HepG2 (cell line): ENCODE measurements around the gene NXN. TPM values are rescaled to one million over a fixed set of nuclear protein-coding genes. Genes with fewer than 3 reads are reported as not detected.
A peak's percentile ranks its signal among the peaks of the same experiment; 100 is the strongest.

Source experiments
- ATAC-seq: fragments of 200-7000 bp; cut with Tn5 transposase; 3 replicates; pipeline ENCODE4 v1.9.1; 2020; ENCODE audit warnings: mild to moderate bottlenecking, moderate library complexity
- BruUV-seq: library from RNA; stranded (reverse); fragments of 400-500 nt; replicated peaks from 2 replicates; lab custom pipeline; 2021; lab: Mats Ljungman, UMichigan
- CTCF ChIA-PET: fragments of 300-600 bp; formaldehyde crosslinking; extraction: SDS; loops from one replicate; lab custom pipeline; 2021; ENCODE audit warnings: low total read pairs, inconsistent platforms, low intra/inter-chr PET ratio; lab: Yijun Ruan, JAX
- POLR2A ChIA-PET: fragments of 350-600 bp; sonication (Branson Sonifier 250); formaldehyde crosslinking; loops from one replicate; lab custom pipeline; 2020; ENCODE audit warnings: antibody characterized with exemption, inconsistent platforms; lab: Yijun Ruan, JAX
- DNase-seq: peaks from one replicate; pipeline ENCODE4 v3.0.0-alpha.2; 2015; ENCODE audit warnings: low spot score
- FAIRE-seq: peaks from 3 replicates; lab custom pipeline; 2011; peaks lifted over from hg19 to GRCh38; lab: Jason Lieb, UNC
- H2AFZ ChIP-seq: one replicate; pipeline ENCODE4 v1.6.1; 2011; ENCODE audit warnings: low read length, inconsistent platforms
- H3K27ac ChIP-seq: fragments of 300-600 bp; 3 replicates; pipeline ENCODE4 v1.8.0; 2011; ENCODE audit warnings: mixed run types, mild to moderate bottlenecking, mixed read lengths, low read length, inconsistent platforms; ENCODE audit not compliant: insufficient read depth; ENCODE audit errors: extremely low read length
- H3K27me3 ChIP-seq, 2 experiments: fragments of 200-600 bp in 1 of 2; 2 replicates in 1 of 2; 3 replicates in 1 of 2; pipeline versions ENCODE4 v1.6.0 to v1.8.0; 2011; ENCODE audit warnings: low read length in 2 of 2, mild to moderate bottlenecking in 2 of 2, moderate library complexity in 2 of 2, inconsistent platforms in 1 of 2; ENCODE audit not compliant: insufficient read depth in 2 of 2, control insufficient read depth in 1 of 2
- H3K36me3 ChIP-seq, 2 experiments: fragments of 200-600 bp in 1 of 2; replicated peaks in 1 of 2; 2 replicates in 1 of 2; 3 replicates in 1 of 2; pipeline versions ENCODE4 v1.5.1 to v1.8.0; 2011; ENCODE audit warnings: low read length in 2 of 2, inconsistent platforms in 1 of 2; ENCODE audit not compliant: insufficient read depth in 2 of 2, control insufficient read depth in 1 of 2
- H3K4me1 ChIP-seq: 2 replicates; pipeline ENCODE4 v1.5.1; 2012; ENCODE audit warnings: low read length, inconsistent platforms; ENCODE audit not compliant: insufficient read depth
- H3K4me2 ChIP-seq: 2 replicates; pipeline ENCODE4 v1.6.0; 2011; ENCODE audit warnings: low read depth, low read length, inconsistent platforms
- H3K4me3 ChIP-seq, 3 experiments: fragments of 200-600 bp in 1 of 3; sonication (generic), shearing (Covaris generic) in 1 of 3; replicated peaks in 1 of 3; 2 replicates each; pipeline ENCODE4 v1.5.1; 2011 to 2016; ENCODE audit warnings: low read length in 3 of 3, inconsistent platforms in 2 of 3, low read depth in 2 of 3, mild to moderate bottlenecking in 2 of 3, control low read depth in 1 of 3, mixed read lengths in 1 of 3; ENCODE audit not compliant: insufficient read depth in 1 of 3
- H3K79me2 ChIP-seq: one replicate; pipeline ENCODE4 v1.6.1; 2011; ENCODE audit warnings: low read length, inconsistent platforms; ENCODE audit not compliant: insufficient read depth
- H3K9ac ChIP-seq: 2 replicates; pipeline ENCODE4 v1.6.0; 2011; ENCODE audit warnings: mild to moderate bottlenecking, low read depth, low read length, inconsistent platforms; ENCODE audit not compliant: insufficient read depth
- H3K9me3 ChIP-seq: 2 replicates; pipeline ENCODE4 v1.5.1; 2012; ENCODE audit warnings: mild to moderate bottlenecking, low read length
- H4K20me1 ChIP-seq: 2 replicates; pipeline ENCODE4 v1.6.0; 2011; ENCODE audit warnings: inconsistent platforms, mild to moderate bottlenecking, low read length, moderate library complexity; ENCODE audit not compliant: insufficient read depth
- ATF7-NPFF ChIP-seq: sonication (generic); formaldehyde crosslinking; IDR thresholded peaks from 2 replicates; pipeline ENCODE4 v1.8.1; 2023; ENCODE audit warnings: mild to moderate bottlenecking, low read depth, missing genetic modification reagents, moderate library complexity
- JUND ChIP-seq: sonication (generic); formaldehyde crosslinking; IDR thresholded peaks from 2 replicates; pipeline ENCODE4 v1.8.0; 2022; ENCODE audit warnings: mild to moderate bottlenecking, missing genetic modification reagents
- NR2F6 ChIP-seq, 2 experiments: IDR thresholded peaks; 2 replicates each; pipeline ENCODE4 v1.6.1; 2016; ENCODE audit warnings: antibody characterized with exemption in 1 of 2, mild to moderate bottlenecking in 1 of 2
- PAF1 ChIP-seq: IDR thresholded peaks from 2 replicates; pipeline ENCODE4 v1.6.1; 2016; ENCODE audit warnings: missing genetic modification reagents, missing compliant biosample characterization
- SCMH1 ChIP-seq: sonication (generic); formaldehyde crosslinking; IDR thresholded peaks from 2 replicates; pipeline ENCODE4 v1.9.0; 2021; ENCODE audit warnings: missing genetic modification reagents, mild to moderate bottlenecking, borderline replicate concordance
- SKI ChIP-seq: fragments of 450-650 bp; IDR thresholded peaks from one replicate; pipeline ENCODE4 v1.6.1; 2018; ENCODE audit warnings: mild to moderate bottlenecking; ENCODE audit not compliant: partially characterized antibody
- SOX5 ChIP-seq: IDR thresholded peaks from 2 replicates; pipeline ENCODE4 v1.6.1; 2016; ENCODE audit warnings: borderline replicate concordance
- TAF1 ChIP-seq: sonication (generic); formaldehyde crosslinking; IDR thresholded peaks from 2 replicates; pipeline ENCODE4 v1.4.0; 2020; ENCODE audit warnings: missing genetic modification reagents
- TP53 ChIP-seq: sonication (generic); formaldehyde crosslinking; conservative IDR thresholded peaks from 2 replicates; pipeline ENCODE4 v1.4.0; 2020; ENCODE audit warnings: missing genetic modification reagents
- ZC3H4 ChIP-seq: sonication (generic); formaldehyde crosslinking; IDR thresholded peaks from 2 replicates; pipeline ENCODE4 v1.4.0; 2020; ENCODE audit warnings: missing genetic modification reagents, borderline replicate concordance
- ZKSCAN1 ChIP-seq: fragments of 150-350 bp; IDR thresholded peaks from 2 replicates; pipeline ENCODE4 v1.6.1; 2014; ENCODE audit warnings: low read length
- ZNF24 ChIP-seq: fragments of 450-650 bp; IDR thresholded peaks from 2 replicates; pipeline ENCODE4 v1.6.1; 2017; ENCODE audit warnings: antibody characterized with exemption, mild to moderate bottlenecking
- ZNF274 ChIP-seq: sonication (generic); formaldehyde crosslinking; IDR thresholded peaks from 2 replicates; pipeline ENCODE4 v1.5.1; 2020; ENCODE audit warnings: mild to moderate bottlenecking, missing genetic modification reagents
- ZNF577 ChIP-seq: sonication (generic); formaldehyde crosslinking; IDR thresholded peaks from 2 replicates; pipeline ENCODE4 v1.4.0; 2020; ENCODE audit warnings: mild to moderate bottlenecking, low read depth, missing genetic modification reagents, borderline replicate concordance
- ZNF768 ChIP-seq: sonication (generic); formaldehyde crosslinking; IDR thresholded peaks from 2 replicates; pipeline ENCODE4 v1.4.0; 2020; ENCODE audit warnings: missing genetic modification reagents
- ZNF883 ChIP-seq: sonication (generic); formaldehyde crosslinking; IDR thresholded peaks from 2 replicates; pipeline ENCODE4 v1.5.1; 2020; ENCODE audit warnings: mild to moderate bottlenecking, missing genetic modification reagents; ENCODE audit errors: not compliant biosample characterization
- ZSCAN25 ChIP-seq: sonication (generic); formaldehyde crosslinking; IDR thresholded peaks from 2 replicates; pipeline ENCODE4 v1.8.0; 2022; ENCODE audit warnings: mild to moderate bottlenecking, missing genetic modification reagents
- WGBS: methylation state at CpG from one replicate; pipeline ENCODE4 v1.1.6; 2017; ENCODE audit warnings: low lambda C conversion rate; 5-methylcytosine and 5-hydroxymethylcytosine counted together
- in situ Hi-C: cut with HindIII; loops from 2 replicates; pipeline ENCODE4 v1.10.0; 2017; ENCODE audit warnings: low pct_unique_long_range_greater_than_20kb; ENCODE audit not compliant: extremely low pct_ligation_motif_present
- intact Hi-C: fragments of 100-400 bp; cut with micrococcal nuclease; formaldehyde crosslinking; loops from one replicate; pipeline ENCODE4 v1.10.0; 2022; ENCODE audit not compliant: unreplicated experiment
- polyA plus RNA-seq, 8 experiments: library from polyadenylated mRNA; depleted of rRNA in 3 of 8; stranded (reverse) in 7 of 8; unstranded in 1 of 8; fragments of >200 nt; fragmentation: Illumina TruSeq in 4 of 8; extraction: Trizol in 4 of 8; gene quantifications; 2 replicates each; pipeline versions ENCODE4 v1.2.1 to v1.2.3, GENCODE V29; 2011 to 2016; ENCODE audit warnings: low read depth in 4 of 8, missing spikeins in 1 of 8, mixed read lengths in 1 of 8; ENCODE audit not compliant: insufficient read depth in 1 of 8
- total RNA-seq, 5 experiments: library from RNA; depleted of rRNA; stranded (reverse); fragments of >200 nt; fragmentation: Illumina TruSeq; extraction: Trizol; gene quantifications; 2 replicates each; pipeline ENCODE4 v1.2.3, GENCODE V29; 2016; ENCODE audit warnings: low read depth in 1 of 5

The NXN gene
- total and polyA plus RNA-seq, 2 of the 13 experiments (the other 11 are each of a cell fraction or from before 2014, with no cell fraction given): 22.2 to 24.3 TPM

DNA sequence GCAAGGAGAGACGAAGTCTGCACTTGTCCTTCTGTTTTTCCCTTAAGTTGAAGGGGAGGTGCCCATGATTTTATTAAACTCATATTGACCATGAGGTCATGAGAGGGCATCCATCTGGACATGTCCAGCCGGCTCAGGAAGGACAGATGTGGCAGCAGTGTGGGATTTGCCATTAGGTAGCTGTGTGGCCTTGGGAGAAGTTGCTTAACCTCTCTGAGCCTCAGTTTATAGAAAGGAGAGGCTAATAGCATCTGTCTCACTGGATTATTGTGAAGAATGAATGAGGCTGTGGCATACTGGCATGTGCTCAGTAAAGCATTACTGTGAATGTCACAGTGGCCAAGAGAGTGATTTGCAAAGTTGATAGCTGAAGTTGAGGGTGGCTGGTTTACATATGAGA, 18.5 kb upstream of the NXN start:
- peak overlapping the region; percentile 96; the same call in 1 of the 2 replicates for H3K9ac ChIP-seq
- peak overlapping the region; percentile 89 to 100 (median 98) for H3K4me3 ChIP-seq
- CTCF ChIA-PET: no interaction called here

DNA sequence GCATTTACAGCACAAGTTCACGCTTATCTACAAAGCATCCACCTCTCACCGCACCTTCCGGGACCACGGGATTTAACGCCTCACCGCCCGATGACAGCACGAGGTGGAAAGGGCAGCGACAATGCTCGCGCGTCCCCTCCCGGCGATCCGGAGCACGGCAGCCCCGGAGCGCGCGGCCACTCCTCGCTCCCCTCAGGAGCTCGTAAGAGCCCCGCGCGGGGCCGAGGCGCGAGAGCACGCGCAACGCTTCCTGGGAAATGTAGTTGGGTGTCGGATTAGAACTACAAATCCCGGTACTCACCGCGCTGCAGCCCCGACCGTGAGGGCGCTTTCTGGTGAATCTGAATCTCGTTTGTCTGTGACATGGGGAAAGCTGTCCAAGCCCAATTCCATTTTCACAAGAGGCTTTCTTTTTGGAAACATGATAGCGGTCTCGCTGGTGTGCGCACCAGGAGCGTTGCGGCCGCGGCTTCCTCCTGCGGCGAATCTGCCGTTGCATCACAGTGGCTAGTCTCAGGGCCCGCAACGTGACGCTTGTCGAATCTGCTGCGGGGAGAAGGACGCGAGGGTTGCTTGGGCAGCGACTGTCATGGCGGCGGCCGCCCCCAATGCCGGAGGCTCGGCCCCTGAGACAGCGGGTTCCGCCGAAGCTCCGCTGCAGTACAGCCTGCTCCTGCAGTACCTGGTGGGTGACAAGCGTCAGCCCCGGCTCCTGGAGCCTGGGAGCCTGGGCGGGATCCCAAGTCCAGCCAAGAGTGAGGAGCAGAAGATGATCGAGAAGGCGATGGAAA, 17.2 kb upstream of the NXN start, which contains the start of gene TIMM22:
TIMM22 (plus strand) TSS at position 576 of the 791 bp plus-strand sequence; CDS start at position 590, 14 bp downstream.
- Histone ChIP-seq H3K36me3 (peaks cover 4 to 23% of the 10 kb centered on the region in 2 experiments), H3K9me3 (no peaks in the 10 kb centered on the region), H3K27ac (peak within 1 kb of the TSS; percentile 91), H3K9ac (peak within 1 kb of the TSS; percentile 96), H3K79me2 (peaks cover 22% of the 10 kb centered on the region), H3K4me2 (peak within 1 kb of the TSS; percentile 94), H2AFZ (peak within 1 kb of the TSS; percentile 95), H3K4me3 (peak within 1 kb of the TSS; percentile 89 to 100 (median 98)), H3K4me1 (peaks cover 48% of the 10 kb centered on the region), H3K27me3 (no peaks in the 10 kb centered on the region), H4K20me1 (peaks cover 4% of the 10 kb centered on the region; the same call in 1 of the 2 replicates)
- WGBS: 0% methylated on average over 35 of the region's 71 CpGs
- POLR2A ChIA-PET: interaction anchor here (1.0 to 2.3 kb wide), 7 partner anchors 16 to 584 kb away, joined by 3 to 26 read pairs (median 4); partner anchors contain the start of genes GLOD4, MRM3, NXN and VPS53
- BruUV-seq: no TSS peak
- peak; percentile 95 for ATAC-seq
- in situ Hi-C loops: no loop called here
- CTCF ChIA-PET: interaction anchor here (1.1 to 2.3 kb wide), 2 partner anchors 202 to 687 kb away, joined by 3 to 12 read pairs; no protein-coding TSS in a partner anchor
- intact Hi-C loops: loop anchor here (1.0 to 5.0 kb wide), 4 partner anchors 10 to 584 kb away; partner anchors contain the start of genes GLOD4 and MRM3
- FAIRE-seq: peak; percentile 75
- peak; percentile 96 for DNase-seq
- TF ChIP-seq SOX5 (peak; percentile 62), ZNF24 (no peak), ZNF577 (CRISPR knock-in tag) (no peak), ZNF883 (peak; percentile 96), ZC3H4 (CRISPR knock-in tag) (no peak), ZSCAN25 (peak; percentile 70; the same call in 1 of the 2 replicates), ATF7-NPFF (CRISPR knock-in tag) (peak; percentile 44; the same call in 1 of the 2 replicates), TP53 (CRISPR knock-in tag) (no peak; the same call in 1 of the 2 replicates), SCMH1 (CRISPR knock-in tag) (no peak), TAF1 (CRISPR knock-in tag) (peak; percentile 98), ZKSCAN1 (peak; percentile 52; the same call in 1 of the 2 replicates), NR2F6 (IDR thresholded peaks at IDR 0.05) (peak; percentile 15; the same call in 1 of the 2 replicates), NR2F6 (CRISPR knock-in tag; IDR thresholded peaks at IDR 0.05) (peak; percentile 32; the same call in 1 of the 2 replicates), SKI (peak; percentile 35), ZNF274 (peak; percentile 74; the same call in 1 of the 2 replicates), JUND (CRISPR knock-in tag) (peak; percentile 56; the same call in 1 of the 2 replicates)

More for the DNA sequence above, 18.5 kb upstream of the NXN start:
- intact Hi-C loops: loop anchor here (2.0 to 5.0 kb wide), 4 partner anchors 59 to 586 kb away; partner anchors contain the start of genes GLOD4 and MRM3
- POLR2A ChIA-PET: no interaction called here
- Histone ChIP-seq H3K27ac (no peak overlapping the region), H3K27me3 (no peaks in the 10 kb centered on the region)
- TF ChIP-seq PAF1 (no peak), ZNF768 (peak; percentile 80; the same call in 1 of the 2 replicates)
- TF ChIP-seq, all 625 proteins: peak for 1
- no TSS peak for BruUV-seq
- H2AFZ ChIP-seq: no peak overlapping the region
- H4K20me1 ChIP-seq: peaks cover 4% of the 10 kb centered on the region; the same call in 1 of the 2 replicates
- FAIRE-seq: no peak
- H3K9me3 ChIP-seq: no peaks in the 10 kb centered on the region
- H3K4me1 ChIP-seq: peaks cover 53% of the 10 kb centered on the region
- no peak for ATAC-seq
- in situ Hi-C loops: no loop called here
- peak overlapping the region; percentile 94 for H3K4me2 ChIP-seq
- H3K36me3 ChIP-seq: peaks cover 6 to 26% of the 10 kb centered on the region in 2 experiments
- DNase-seq: no peak
- 48% methylated on average over 2 of the region's 2 CpGs for WGBS
- peaks cover 22% of the 10 kb centered on the region for H3K79me2 ChIP-seq
